Measurements from ENCODE around the gene GRID2. TPM values are rescaled to one million over a fixed set of nuclear protein-coding genes. Genes with fewer than 3 reads are reported as not detected.

GRID2 gene
- total and polyA plus RNA-seq, 2 donors (not counting 1 experiment from before 2014, with no cell fraction given): under 0.01 to 0.02 TPM

DNA sequence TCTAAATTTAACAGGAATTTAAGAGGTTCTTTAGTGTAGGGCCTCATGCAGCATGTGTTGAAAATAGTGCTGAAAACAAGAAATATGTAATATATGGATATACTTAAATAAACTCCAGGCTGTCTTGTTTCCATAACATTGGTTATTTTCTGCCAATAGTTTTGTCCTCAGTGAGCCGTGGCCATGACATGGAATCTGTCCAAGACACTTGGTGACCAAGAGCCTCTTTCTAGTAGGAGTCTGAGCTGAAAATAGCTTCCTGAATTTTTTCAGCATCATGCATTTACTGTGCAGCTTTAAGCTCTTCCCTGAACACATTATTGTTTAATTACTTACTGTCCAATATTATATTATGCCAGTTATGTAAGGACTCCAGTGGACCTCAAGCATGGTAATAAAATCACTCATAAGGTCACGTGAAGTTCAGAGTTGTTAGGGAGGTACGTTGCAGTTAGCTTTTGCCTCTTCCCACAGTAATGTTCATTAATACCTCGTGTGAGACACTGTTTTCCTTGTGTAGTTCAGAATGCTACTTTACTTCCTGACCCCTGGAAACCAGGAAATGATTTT is 488.2 kb downstream of the GRID2 start:
- DNase-seq (ENCODE audit: low read depth in 2 of 2): no peak

DNA sequence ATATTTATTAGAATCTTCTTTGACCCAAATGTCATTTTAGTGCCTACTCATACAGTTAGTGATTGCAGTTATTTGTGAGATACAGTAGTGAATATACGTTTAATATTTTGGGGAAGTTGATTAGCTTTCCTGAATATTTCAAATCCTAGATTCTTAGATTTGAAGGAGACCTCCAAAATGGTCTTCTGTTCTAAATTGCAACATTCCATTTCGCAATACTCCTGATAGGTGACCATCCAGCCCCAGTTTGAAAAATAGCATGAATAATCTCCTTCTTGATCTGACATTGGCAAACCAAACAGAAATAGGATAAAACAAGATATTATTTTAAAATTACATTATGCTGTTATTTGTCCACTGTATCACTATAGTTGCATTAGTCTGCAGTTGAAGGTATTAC is 505.6 kb downstream of the GRID2 start:
- no peak overlapping the region for H3K9ac ChIP-seq (ENCODE audit: insufficient read depth, low read length)
- H3K4me3 ChIP-seq (replicated peaks in 1 of 4; ENCODE audit: control extremely low read depth in 1 of 4, insufficient read depth in 1 of 4, low read depth in 3 of 4, low read length in 4 of 4): no peak overlapping the region

More for the DNA sequence above, 488.2 kb downstream of the GRID2 start:
- H3K27me3 ChIP-seq (ENCODE audit: control insufficient read depth, insufficient read depth, low read length): no peaks in the 10 kb centered on the region
- H3K4me2 ChIP-seq (ENCODE audit: extremely low read depth, insufficient read depth, low read length): no peak overlapping the region
- no peaks in the 10 kb centered on the region for H3K9me3 ChIP-seq (ENCODE audit: control insufficient read depth, insufficient read depth, low read depth, low read length)
- TF ChIP-seq EZH2 (IDR thresholded peaks at IDR 0.05; ENCODE audit: low read length, missing control alignments): no peak
- TF ChIP-seq, protein P1, sequence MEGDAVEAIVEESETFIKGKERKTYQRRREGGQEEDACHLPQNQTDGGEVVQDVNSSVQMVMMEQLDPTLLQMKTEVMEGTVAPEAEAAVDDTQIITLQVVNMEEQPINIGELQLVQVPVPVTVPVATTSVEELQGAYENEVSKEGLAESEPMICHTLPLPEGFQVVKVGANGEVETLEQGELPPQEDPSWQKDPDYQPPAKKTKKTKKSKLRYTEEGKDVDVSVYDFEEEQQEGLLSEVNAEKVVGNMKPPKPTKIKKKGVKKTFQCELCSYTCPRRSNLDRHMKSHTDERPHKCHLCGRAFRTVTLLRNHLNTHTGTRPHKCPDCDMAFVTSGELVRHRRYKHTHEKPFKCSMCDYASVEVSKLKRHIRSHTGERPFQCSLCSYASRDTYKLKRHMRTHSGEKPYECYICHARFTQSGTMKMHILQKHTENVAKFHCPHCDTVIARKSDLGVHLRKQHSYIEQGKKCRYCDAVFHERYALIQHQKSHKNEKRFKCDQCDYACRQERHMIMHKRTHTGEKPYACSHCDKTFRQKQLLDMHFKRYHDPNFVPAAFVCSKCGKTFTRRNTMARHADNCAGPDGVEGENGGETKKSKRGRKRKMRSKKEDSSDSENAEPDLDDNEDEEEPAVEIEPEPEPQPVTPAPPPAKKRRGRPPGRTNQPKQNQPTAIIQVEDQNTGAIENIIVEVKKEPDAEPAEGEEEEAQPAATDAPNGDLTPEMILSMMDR (conservative IDR thresholded peaks at IDR 0.05 in 1 of 2, IDR thresholded peaks at IDR 0.05 in 1 of 2; ENCODE audit: low read depth in 1 of 2, low read length in 2 of 2): no peak
- H3K27ac ChIP-seq (ENCODE audit: insufficient read depth, low read length): no peak overlapping the region
- H3K9ac ChIP-seq (ENCODE audit: insufficient read depth, low read length): no peak overlapping the region
- no peak overlapping the region for H3K4me3 ChIP-seq (replicated peaks in 1 of 4; ENCODE audit: control extremely low read depth in 1 of 4, insufficient read depth in 1 of 4, low read depth in 3 of 4, low read length in 4 of 4)
- no peaks in the 10 kb centered on the region for H3K4me1 ChIP-seq (ENCODE audit: control insufficient read depth, extremely low read depth, insufficient read depth, low read length)
- no peak overlapping the region for H2AFZ ChIP-seq (ENCODE audit: low read length)
- H4K20me1 ChIP-seq (ENCODE audit: control insufficient read depth, extremely low read depth, insufficient read depth, low read length): no peaks in the 10 kb centered on the region
- no peaks in the 10 kb centered on the region for H3K79me2 ChIP-seq (ENCODE audit: control insufficient read depth, insufficient read depth, low read length)
- no peaks in the 10 kb centered on the region for H3K36me3 ChIP-seq (ENCODE audit: control insufficient read depth, insufficient read depth, low read length)

DNA sequence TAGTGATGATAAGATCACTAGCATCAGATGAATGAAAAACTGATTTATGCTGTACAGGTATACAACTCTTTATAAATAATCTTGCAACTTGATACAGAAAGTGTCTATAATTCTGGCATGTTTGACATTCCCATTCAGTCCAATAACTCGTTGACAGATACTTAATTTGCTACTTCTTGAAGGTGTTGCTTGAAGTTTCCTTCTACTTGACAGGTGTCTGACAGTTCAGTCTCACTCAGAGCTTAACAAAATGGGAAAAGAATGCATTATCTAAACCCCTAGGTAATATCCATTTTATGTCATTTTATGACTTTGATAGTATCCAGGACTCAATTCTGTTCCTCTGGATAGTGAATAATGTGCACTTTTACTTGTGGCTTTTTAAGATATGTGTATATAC is 508.9 kb downstream of the GRID2 start:
- H3K9me3 ChIP-seq (ENCODE audit: control insufficient read depth, insufficient read depth, low read depth, low read length): no peaks in the 10 kb centered on the region
- no peak overlapping the region for H3K9ac ChIP-seq (ENCODE audit: insufficient read depth, low read length)
- no peaks in the 10 kb centered on the region for H4K20me1 ChIP-seq (ENCODE audit: control insufficient read depth, extremely low read depth, insufficient read depth, low read length)
- no peak for TF ChIP-seq EZH2 (IDR thresholded peaks at IDR 0.05; ENCODE audit: low read length, missing control alignments)
- H2AFZ ChIP-seq (ENCODE audit: low read length): no peak overlapping the region
- no peak overlapping the region for H3K27ac ChIP-seq (ENCODE audit: insufficient read depth, low read length)
- no peaks in the 10 kb centered on the region for H3K79me2 ChIP-seq (ENCODE audit: control insufficient read depth, insufficient read depth, low read length)
- no peaks in the 10 kb centered on the region for H3K36me3 ChIP-seq (ENCODE audit: control insufficient read depth, insufficient read depth, low read length)
- no peak overlapping the region for H3K4me3 ChIP-seq (replicated peaks in 1 of 4; ENCODE audit: control extremely low read depth in 1 of 4, insufficient read depth in 1 of 4, low read depth in 3 of 4, low read length in 4 of 4)
- no peaks in the 10 kb centered on the region for H3K4me1 ChIP-seq (ENCODE audit: control insufficient read depth, extremely low read depth, insufficient read depth, low read length)
- DNase-seq (ENCODE audit: low read depth in 2 of 2): no peak
- H3K4me2 ChIP-seq (ENCODE audit: extremely low read depth, insufficient read depth, low read length): no peak overlapping the region
- H3K27me3 ChIP-seq (ENCODE audit: control insufficient read depth, insufficient read depth, low read length): no peaks in the 10 kb centered on the region

More for the DNA sequence above, 505.6 kb downstream of the GRID2 start:
- no peaks in the 10 kb centered on the region for H3K36me3 ChIP-seq (ENCODE audit: control insufficient read depth, insufficient read depth, low read length)
- no peak overlapping the region for H3K27ac ChIP-seq (ENCODE audit: insufficient read depth, low read length)
- no peaks in the 10 kb centered on the region for H3K27me3 ChIP-seq (ENCODE audit: control insufficient read depth, insufficient read depth, low read length)
- no peaks in the 10 kb centered on the region for H4K20me1 ChIP-seq (ENCODE audit: control insufficient read depth, extremely low read depth, insufficient read depth, low read length)
- no peaks in the 10 kb centered on the region for H3K9me3 ChIP-seq (ENCODE audit: control insufficient read depth, insufficient read depth, low read depth, low read length)
- H3K79me2 ChIP-seq (ENCODE audit: control insufficient read depth, insufficient read depth, low read length): no peaks in the 10 kb centered on the region
- no peaks in the 10 kb centered on the region for H3K4me1 ChIP-seq (ENCODE audit: control insufficient read depth, extremely low read depth, insufficient read depth, low read length)
- no peak for TF ChIP-seq EZH2 (IDR thresholded peaks at IDR 0.05; ENCODE audit: low read length, missing control alignments)
- TF ChIP-seq, protein P1 (conservative IDR thresholded peaks at IDR 0.05 in 1 of 2, IDR thresholded peaks at IDR 0.05 in 1 of 2; ENCODE audit: low read depth in 1 of 2, low read length in 2 of 2): no peak
- DNase-seq (ENCODE audit: low read depth in 2 of 2): no peak
- no peak overlapping the region for H3K4me2 ChIP-seq (ENCODE audit: extremely low read depth, insufficient read depth, low read length)
- H2AFZ ChIP-seq (ENCODE audit: low read length): no peak overlapping the region

All from fibroblast of lung (primary cell).